HG02885 (cell line): ENCODE measurements around the gene ENAH.
"Not testable (repeated sequence)": the region's sequence is repeated elsewhere in the genome, so short reads cannot be mapped to it uniquely, and the experiment has no call there.

ENCODE experiments used
- ATAC-seq: cut with Tn5 transposase; IDR thresholded peaks from one replicate; pipeline ENCODE4 v1.9.1; 2021; ENCODE audit warnings: mild to moderate bottlenecking; ENCODE audit not compliant: unreplicated experiment, poor library complexity

Gene ENAH

GRCh38 chr1:225534135-225534534 is 118.8 kb downstream of the ENAH start:
- no peak for ATAC-seq

DNA sequence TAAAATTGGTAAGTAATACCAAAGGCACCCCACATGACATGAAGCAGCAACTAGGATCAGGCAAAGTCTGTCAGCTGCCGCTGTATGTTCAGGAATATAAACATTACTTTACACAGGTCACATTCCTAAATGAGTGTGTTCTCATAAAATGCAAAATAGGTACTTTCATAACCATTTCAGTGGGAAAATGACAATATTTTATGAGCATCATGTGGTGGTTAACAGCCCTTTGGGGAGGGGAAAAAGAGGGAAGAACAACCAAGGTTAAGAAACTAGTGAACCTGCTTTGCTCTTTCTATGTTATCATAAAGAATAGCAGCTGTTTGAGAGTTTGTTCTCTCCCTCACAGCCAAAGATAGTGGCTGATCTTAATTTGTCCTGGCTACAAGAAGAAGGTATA is 119.7 kb downstream of the ENAH start:
- ATAC-seq, result no peak

DNA sequence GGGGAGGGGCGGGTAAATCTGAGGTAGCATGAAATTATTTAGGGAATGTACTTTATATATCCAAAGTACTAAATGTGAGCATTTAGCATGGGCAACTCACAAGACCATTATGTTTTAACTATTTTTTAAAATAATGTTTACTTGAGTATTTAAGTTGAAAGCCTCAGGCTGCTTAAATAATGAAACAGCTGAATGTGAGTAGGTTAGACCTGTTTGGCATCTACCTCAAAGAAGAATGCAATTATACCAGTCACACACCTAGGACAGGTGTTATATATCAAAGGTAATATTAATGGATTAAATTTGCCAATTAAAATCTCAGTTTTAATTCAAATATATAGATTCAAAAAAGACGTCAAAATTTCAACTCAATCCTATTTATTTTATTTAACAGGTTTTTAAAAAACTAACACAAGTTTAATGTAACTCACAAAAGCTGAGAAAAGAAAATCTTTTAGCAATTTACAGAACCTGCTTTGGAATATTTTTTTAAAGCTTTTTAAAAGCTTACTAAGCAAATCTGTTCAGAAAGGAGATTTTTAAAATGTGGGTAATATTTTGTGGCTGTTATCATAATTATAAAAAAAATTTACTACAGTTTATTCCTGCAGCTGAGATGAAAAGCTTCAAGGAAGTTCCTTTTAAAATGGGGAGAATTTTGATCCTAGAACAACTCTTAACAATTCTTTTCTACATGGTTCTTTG is 120.5 kb downstream of the ENAH start:
- no peak for ATAC-seq

DNA sequence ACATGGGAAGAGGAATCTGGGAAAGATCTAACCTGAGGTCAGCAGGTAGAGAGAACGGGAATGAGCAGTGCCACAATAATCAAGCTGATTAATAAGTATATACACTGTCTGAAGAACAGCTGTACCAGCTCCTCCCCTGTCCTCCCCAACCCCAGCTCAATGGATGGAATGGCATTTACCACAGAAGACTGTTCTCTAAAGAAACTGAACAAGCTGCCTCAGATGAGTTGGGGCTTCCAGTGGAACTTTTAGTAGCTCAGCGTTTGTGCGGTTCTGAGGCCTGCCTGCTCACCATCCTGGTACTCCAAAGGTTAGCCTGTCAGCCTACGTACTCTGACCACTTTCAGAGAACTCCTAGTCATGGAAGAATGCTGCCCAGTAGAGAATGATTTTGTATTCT is 123.2 kb downstream of the ENAH start:
- ATAC-seq, result no peak

DNA sequence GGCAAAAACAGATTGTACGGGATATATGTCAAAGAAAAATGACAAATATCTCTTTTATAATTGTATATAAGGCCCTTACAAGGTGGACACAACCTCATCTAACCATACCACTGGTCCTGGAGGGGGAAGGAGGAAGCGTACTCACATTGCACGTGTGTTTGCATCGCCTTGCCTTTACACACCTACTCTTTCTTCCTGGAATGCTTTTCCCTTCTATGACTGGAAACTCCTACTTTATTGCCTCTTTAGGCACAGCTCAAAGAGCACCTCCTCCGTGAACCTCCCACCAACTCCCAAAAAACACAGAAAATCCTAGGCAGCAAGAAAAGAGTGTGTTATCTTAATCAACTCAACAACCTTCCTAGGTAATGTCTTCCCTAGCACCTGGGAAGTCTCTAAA is 125.3 kb downstream of the ENAH start:
- ATAC-seq, result no peak

GRCh38 chr1:225526878-225527277 is 126.0 kb downstream of the ENAH start:
- no peak for ATAC-seq

DNA sequence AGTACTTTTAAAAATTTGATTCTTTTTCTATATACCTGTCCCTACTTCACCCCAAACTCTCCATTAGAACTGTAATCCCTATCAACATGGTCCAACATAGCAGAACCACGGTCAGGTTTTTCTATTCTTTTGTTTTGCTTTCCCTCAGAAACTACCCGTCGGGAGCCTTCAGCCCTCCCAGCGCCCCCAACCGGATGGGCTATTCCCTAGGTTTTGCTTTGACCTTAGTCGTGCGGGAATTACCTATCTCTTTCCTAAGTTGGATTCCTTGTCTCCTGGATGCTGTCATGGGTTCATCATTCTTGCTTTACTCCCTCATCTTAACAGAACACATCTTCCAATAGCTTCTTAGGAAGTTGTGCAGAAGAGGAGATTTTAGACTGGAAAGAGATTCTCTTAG is 127.5 kb downstream of the ENAH start:
- no peak for ATAC-seq

DNA sequence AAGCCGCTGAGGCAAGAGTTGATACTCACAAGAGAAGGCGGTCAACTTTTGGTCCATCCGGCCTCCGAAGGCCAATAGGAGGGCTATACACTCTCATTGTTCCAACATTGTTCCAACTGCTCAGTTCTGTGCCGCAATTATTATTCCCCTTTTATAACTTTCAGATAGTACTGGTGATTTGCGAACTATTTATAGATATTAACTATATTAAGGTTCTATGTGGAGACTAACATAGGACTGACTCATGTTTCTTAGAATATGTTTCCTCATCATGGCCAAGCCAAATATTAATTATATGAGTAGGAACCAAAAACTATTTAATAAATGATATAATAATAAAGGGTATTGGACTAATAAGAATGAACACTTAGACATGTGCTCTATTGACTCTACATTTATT is 128.4 kb downstream of the ENAH start:
- ATAC-seq, result no peak

DNA sequence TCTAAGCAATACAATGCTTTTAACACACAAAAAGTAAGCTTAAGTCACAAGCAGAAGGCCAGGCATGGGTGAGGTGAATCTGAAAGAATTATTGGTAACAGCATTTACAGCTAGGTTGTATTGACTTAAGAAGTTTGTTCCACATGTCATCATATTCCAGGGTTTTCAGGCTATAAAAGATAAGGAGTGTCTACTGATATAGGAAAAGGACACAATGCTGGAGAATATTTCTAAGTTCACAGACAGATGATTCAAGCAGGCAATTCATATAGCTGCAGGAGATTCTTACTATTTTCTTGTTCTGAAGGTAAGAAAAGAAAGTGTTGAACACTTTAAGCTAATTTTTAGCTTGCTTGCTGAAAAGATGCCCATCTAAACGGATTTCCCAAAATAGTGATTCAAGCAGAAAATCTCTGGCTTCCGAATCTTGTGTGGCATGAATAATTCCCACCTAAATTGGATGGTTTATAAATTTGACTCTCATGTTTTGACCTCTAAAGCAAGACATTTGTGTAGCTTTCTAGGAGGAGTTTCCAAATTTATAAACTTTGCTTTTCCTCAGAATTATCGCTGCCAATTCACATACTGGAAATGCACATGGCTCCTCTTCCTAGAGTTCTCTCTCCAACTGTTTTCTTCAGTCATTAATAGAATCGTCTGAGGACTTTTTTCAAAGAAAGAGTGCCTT is 129.5 kb downstream of the ENAH start:
- no peak for ATAC-seq

DNA sequence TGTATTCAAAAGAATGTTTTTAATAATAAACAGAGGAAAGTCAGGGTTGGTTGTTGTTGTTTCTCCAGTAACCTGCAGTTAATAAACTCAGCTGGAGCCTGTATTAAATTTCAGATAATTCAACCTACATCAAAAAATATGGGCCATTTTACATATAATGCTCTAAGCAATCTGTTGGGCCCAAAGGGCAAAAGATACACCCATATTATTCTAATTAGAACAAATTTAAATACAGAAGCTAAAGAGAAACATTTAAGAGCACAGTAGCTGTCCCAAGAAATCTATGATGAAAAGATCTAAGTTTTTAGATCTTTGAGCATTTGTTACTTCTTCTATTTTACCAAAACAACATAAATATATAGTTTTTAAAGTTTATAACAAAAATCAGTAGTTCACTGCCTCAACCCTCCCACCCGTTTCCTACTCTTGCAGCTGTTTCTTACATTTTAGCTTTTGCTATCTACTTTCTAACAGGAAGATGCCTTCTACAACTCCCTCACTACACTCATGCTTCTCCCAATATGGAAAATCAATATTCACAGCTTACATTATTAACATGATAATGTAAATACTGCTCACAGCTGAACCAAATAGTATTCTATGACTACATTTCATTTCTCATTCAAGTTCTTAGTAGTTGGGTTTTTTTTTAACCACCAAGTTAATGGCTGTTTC is 130.2 kb downstream of the ENAH start:
- ATAC-seq, result no peak

GRCh38 chr1:225520587-225521227 is 132.2 kb downstream of the ENAH start:
- ATAC-seq, result no peak

- no peak for ATAC-seq
Measured at GRCh38 chr1:225519166-225519863, 133.6 kb downstream of the ENAH start.

- no peak for ATAC-seq
Measured at GRCh38 chr1:225517697-225518096, 135.2 kb downstream of the ENAH start.

- no peak for ATAC-seq
Measured at GRCh38 chr1:225517221-225517620, 135.7 kb downstream of the ENAH start.

DNA sequence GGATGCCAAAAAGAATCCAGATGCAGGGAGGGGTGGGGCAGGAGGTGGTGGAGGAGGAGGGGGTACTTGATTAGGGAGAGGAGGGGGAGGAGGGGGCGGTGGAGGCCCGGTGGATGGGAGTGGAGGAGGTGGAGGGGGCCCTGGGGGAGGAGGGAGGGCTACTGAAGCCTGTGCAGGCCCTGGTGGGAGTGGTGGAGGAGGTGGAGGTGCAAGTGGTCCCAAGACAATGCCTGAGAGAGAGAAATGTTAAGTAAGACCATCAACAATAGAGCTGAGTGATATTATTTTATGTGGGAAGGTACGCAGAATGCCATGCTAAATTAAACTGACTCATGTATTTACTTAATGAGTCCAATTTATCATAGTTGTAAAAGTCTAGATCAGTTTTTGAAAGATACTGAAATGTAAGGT is 138.2 kb downstream of the ENAH start:
- ATAC-seq, result no peak

DNA sequence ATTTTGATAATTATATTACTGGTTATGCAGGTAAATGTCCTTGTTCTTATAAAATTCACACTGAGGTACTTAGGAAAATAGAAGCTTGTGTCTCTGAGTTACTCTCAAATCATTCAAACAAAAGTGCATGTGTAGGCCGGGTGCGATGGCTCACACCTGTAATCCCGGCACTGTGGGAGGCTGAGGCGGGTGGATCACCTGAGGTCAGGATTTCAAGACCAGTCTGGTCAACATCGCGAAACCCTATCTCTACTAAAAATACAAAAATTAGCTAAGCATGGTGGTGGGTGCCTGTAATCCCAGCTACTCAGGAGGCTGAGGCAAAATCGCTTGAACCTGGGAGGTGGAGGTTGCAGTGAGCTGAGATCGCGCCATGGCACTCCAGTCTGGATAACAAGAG is 139.3 kb downstream of the ENAH start:
- ATAC-seq, result not testable (repeated sequence)

DNA sequence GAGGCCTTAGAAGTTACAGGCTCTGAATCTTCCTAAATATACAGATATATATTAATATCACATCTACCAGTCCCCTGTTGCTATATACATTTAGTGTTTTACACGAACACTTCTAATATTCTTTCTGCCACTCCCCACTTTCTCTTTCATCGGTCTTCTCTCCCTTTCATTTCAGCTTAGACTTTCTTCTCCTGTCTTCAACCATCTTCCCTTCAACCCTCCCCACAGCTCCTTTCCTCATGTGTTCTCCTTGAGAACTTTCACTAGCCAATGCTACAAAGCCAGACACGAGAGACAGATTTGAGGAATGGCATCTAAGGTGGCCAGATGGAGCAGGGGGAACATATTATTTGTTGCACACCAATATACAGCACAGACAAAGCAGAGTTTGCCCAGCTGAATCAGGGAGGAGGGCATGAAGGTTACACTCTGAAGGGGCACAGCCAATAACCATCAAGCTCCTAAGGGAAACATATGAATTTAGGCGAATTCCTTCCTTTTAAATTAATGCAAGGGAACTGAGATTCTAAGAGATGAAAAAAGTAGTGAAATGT is 141.0 kb downstream of the ENAH start:
- no peak for ATAC-seq

DNA sequence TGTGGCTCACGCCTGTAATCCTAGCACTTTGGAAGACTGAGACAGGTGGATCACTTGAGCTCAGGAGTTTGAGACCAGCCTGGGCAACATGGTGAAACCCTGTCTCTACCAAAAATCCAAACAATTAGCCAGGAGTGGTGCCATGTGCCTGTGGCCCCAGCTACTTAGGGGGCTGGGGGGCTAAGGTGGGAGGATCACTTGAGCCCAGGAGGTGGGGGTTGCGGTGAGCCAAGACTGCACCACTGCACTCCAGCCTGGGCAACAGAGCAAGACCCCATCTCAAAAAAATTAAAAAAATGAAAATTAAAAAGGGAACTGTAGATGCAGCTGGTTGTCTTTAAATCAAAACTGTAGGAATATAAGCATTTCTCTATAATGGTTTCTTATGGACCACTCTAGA is 142.2 kb downstream of the ENAH start:
- ATAC-seq, result not testable (repeated sequence)

GRCh38 chr1:225509770-225510169 is 143.2 kb downstream of the ENAH start:
- ATAC-seq, result no peak

DNA sequence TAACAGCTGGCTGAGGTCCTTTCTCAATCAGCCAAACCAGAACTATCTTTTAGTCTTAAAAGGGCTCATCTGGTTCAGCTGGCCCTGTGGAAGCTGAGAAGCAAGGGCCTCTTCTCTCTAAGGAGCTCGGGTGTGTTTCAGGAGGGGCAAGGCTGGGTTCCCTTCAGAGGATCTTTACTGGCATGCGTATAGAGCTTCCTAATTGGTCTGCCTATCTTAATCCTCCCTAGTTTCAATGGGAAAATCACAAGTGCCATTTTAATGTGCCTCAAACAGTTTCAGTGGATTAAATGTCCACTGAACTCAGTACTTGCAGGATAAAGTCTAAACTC is 143.6 kb downstream of the ENAH start:
- ATAC-seq, result no peak
